ENCODE results near the gene OR2A7. TPM values are rescaled to one million over a fixed set of nuclear protein-coding genes. Genes with fewer than 3 reads are reported as not detected.
"Not testable (repeated sequence)": the region's sequence is repeated elsewhere in the genome, so short reads cannot be mapped to it uniquely, and the experiment has no call there.

Gene OR2A7
- total and polyA plus RNA-seq, 2 donors (not counting 1 experiment from before 2014, with no cell fraction given), result 2.7 to 3.3 TPM

DNA sequence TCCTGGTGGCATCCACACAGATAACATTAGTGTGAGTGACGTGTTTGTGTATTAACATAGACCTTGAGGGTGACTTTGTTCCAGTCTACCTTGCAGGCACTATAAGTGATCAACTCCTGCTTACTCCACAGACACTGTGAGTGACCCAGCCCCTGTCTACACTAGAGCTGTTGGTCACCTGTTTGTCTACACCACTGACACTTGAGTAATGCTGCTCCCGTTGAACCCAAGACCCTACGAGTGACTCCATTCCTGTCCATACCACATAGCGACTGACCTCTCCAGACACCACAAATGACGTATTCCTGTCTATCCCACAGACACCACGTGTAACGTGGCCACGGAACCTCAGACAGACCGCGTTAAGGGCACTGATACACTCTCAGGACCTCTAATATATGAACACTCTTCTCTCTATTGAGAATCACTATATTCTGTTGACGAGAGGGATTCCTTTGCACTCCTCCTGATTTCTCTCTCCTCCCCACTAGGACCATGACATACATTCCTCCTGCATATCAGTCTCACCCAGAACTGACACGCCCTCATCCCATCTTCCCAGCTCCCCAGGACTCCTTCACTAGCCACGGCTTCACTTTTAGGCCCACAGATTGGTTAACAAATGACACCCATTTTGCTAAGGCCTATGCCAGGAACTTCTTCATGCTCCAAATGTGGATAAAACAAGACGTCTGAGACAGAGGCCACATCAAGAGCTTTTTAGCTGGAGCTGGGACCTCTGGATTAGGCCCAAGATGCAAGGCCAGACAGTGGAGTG lies 28.0 kb upstream of the OR2A7 start:
- H3K4me2 ChIP-seq (replicated peaks; ENCODE audit: low read depth, low read length, poor library complexity, severe bottlenecking); H3K9ac ChIP-seq (ENCODE audit: low read length); H3K9me3 Mint-ChIP-seq (ENCODE audit: insufficient read depth); H3K4me3 ChIP-seq (ENCODE audit: control extremely low read depth in 1 of 5, extremely low read depth in 1 of 5, insufficient read depth in 1 of 5, low read depth in 2 of 5, low read length in 4 of 5); H4K20me1 ChIP-seq (ENCODE audit: control insufficient read depth, insufficient read depth, low read length, poor library complexity, severe bottlenecking); H3K9me3 ChIP-seq (ENCODE audit: control extremely low read depth in 1 of 3, control insufficient read depth in 2 of 3, insufficient read depth in 1 of 3, low read length in 2 of 3); intact Hi-C loops (cut with micrococcal nuclease); H2AFZ ChIP-seq (ENCODE audit: insufficient read depth, low read depth, low read length, poor library complexity, severe bottlenecking); H3K4me1 Mint-ChIP-seq; H3K27ac Mint-ChIP-seq; H3K79me2 ChIP-seq (ENCODE audit: control insufficient read depth, insufficient read depth, low read length); H3K27ac ChIP-seq (ENCODE audit: low read length in 2 of 2); H3K27me3 Mint-ChIP-seq; ATAC-seq (ENCODE audit: low read depth); DNase-seq; CTCF ChIA-PET; H3K4me3 Mint-ChIP-seq; POLR2A ChIA-PET; H3K27me3 ChIP-seq (replicated peaks in 1 of 4; ENCODE audit: control extremely low read depth in 1 of 4, control insufficient read depth in 3 of 4, insufficient read depth in 4 of 4, low read length in 3 of 4); H3K4me1 ChIP-seq (ENCODE audit: control insufficient read depth in 2 of 2, insufficient read depth in 2 of 2, low read length in 2 of 2); H3K36me3 ChIP-seq (replicated peaks in 1 of 2; ENCODE audit: control extremely low read depth in 1 of 2, control insufficient read depth in 1 of 2, extremely low read depth in 1 of 2, insufficient read depth in 2 of 2, low read length in 1 of 2): not testable (repeated sequence)
- 92% methylated on average over 2 of the region's 14 CpGs for WGBS (ENCODE audit: insufficient coverage)

GRCh38 chr7:144291607-144292006 lies 27.0 kb upstream of the OR2A7 start:
- H3K9ac ChIP-seq (ENCODE audit: low read length); ATAC-seq (ENCODE audit: low read depth); H4K20me1 ChIP-seq (ENCODE audit: control insufficient read depth, insufficient read depth, low read length, poor library complexity, severe bottlenecking); CTCF ChIA-PET; H3K27ac Mint-ChIP-seq; intact Hi-C loops (cut with micrococcal nuclease); H3K27me3 Mint-ChIP-seq; DNase-seq; POLR2A ChIA-PET; H3K9me3 ChIP-seq (ENCODE audit: control extremely low read depth in 1 of 3, control insufficient read depth in 2 of 3, insufficient read depth in 1 of 3, low read length in 2 of 3); H3K79me2 ChIP-seq (ENCODE audit: control insufficient read depth, insufficient read depth, low read length); H3K27me3 ChIP-seq (replicated peaks in 1 of 4; ENCODE audit: control extremely low read depth in 1 of 4, control insufficient read depth in 3 of 4, insufficient read depth in 4 of 4, low read length in 3 of 4); H3K27ac ChIP-seq (ENCODE audit: low read length in 2 of 2); H3K4me3 ChIP-seq (ENCODE audit: control extremely low read depth in 1 of 5, extremely low read depth in 1 of 5, insufficient read depth in 1 of 5, low read depth in 2 of 5, low read length in 4 of 5); H3K36me3 ChIP-seq (replicated peaks in 1 of 2; ENCODE audit: control extremely low read depth in 1 of 2, control insufficient read depth in 1 of 2, extremely low read depth in 1 of 2, insufficient read depth in 2 of 2, low read length in 1 of 2); H3K4me1 Mint-ChIP-seq; H3K4me3 Mint-ChIP-seq; H3K4me2 ChIP-seq (replicated peaks; ENCODE audit: low read depth, low read length, poor library complexity, severe bottlenecking); H3K4me1 ChIP-seq (ENCODE audit: control insufficient read depth in 2 of 2, insufficient read depth in 2 of 2, low read length in 2 of 2); H2AFZ ChIP-seq (ENCODE audit: insufficient read depth, low read depth, low read length, poor library complexity, severe bottlenecking); H3K9me3 Mint-ChIP-seq (ENCODE audit: insufficient read depth): not testable (repeated sequence)
- WGBS (ENCODE audit: insufficient coverage), result no CpG with 5 or more reads among the region's 4 CpGs

GRCh38 chr7:144287171-144287784 lies 22.7 kb upstream of the OR2A7 start:
- WGBS (ENCODE audit: insufficient coverage), result no CpG with 5 or more reads among the region's 3 CpGs

GRCh38 chr7:144283716-144284115 lies 19.1 kb upstream of the OR2A7 start:
- H3K4me2 ChIP-seq (replicated peaks; ENCODE audit: low read depth, low read length, poor library complexity, severe bottlenecking); H2AFZ ChIP-seq (ENCODE audit: insufficient read depth, low read depth, low read length, poor library complexity, severe bottlenecking); H3K4me1 Mint-ChIP-seq; POLR2A ChIA-PET; H4K20me1 ChIP-seq (ENCODE audit: control insufficient read depth, insufficient read depth, low read length, poor library complexity, severe bottlenecking); H3K4me1 ChIP-seq (ENCODE audit: control insufficient read depth in 2 of 2, insufficient read depth in 2 of 2, low read length in 2 of 2); H3K79me2 ChIP-seq (ENCODE audit: control insufficient read depth, insufficient read depth, low read length); H3K27me3 ChIP-seq (replicated peaks in 1 of 4; ENCODE audit: control extremely low read depth in 1 of 4, control insufficient read depth in 3 of 4, insufficient read depth in 4 of 4, low read length in 3 of 4); H3K4me3 Mint-ChIP-seq; CTCF ChIA-PET; H3K27me3 Mint-ChIP-seq; H3K9me3 ChIP-seq (ENCODE audit: control extremely low read depth in 1 of 3, control insufficient read depth in 2 of 3, insufficient read depth in 1 of 3, low read length in 2 of 3); H3K27ac ChIP-seq (ENCODE audit: low read length in 2 of 2); DNase-seq; H3K9me3 Mint-ChIP-seq (ENCODE audit: insufficient read depth); ATAC-seq (ENCODE audit: low read depth); H3K27ac Mint-ChIP-seq; intact Hi-C loops (cut with micrococcal nuclease); H3K4me3 ChIP-seq (ENCODE audit: control extremely low read depth in 1 of 5, extremely low read depth in 1 of 5, insufficient read depth in 1 of 5, low read depth in 2 of 5, low read length in 4 of 5); H3K36me3 ChIP-seq (replicated peaks in 1 of 2; ENCODE audit: control extremely low read depth in 1 of 2, control insufficient read depth in 1 of 2, extremely low read depth in 1 of 2, insufficient read depth in 2 of 2, low read length in 1 of 2); H3K9ac ChIP-seq (ENCODE audit: low read length): not testable (repeated sequence)
- no CpG with 5 or more reads among the region's 6 CpGs for WGBS (ENCODE audit: insufficient coverage)

More at GRCh38 chr7:144287171-144287784, 22.7 kb upstream of the OR2A7 start:
- H3K9me3 Mint-ChIP-seq (ENCODE audit: insufficient read depth); ATAC-seq (ENCODE audit: low read depth); CTCF ChIA-PET; H3K27ac ChIP-seq (ENCODE audit: low read length in 2 of 2); H3K27ac Mint-ChIP-seq; H3K9ac ChIP-seq (ENCODE audit: low read length); H2AFZ ChIP-seq (ENCODE audit: insufficient read depth, low read depth, low read length, poor library complexity, severe bottlenecking); H4K20me1 ChIP-seq (ENCODE audit: control insufficient read depth, insufficient read depth, low read length, poor library complexity, severe bottlenecking); H3K27me3 ChIP-seq (replicated peaks in 1 of 4; ENCODE audit: control extremely low read depth in 1 of 4, control insufficient read depth in 3 of 4, insufficient read depth in 4 of 4, low read length in 3 of 4); POLR2A ChIA-PET; intact Hi-C loops (cut with micrococcal nuclease); DNase-seq; H3K4me3 Mint-ChIP-seq; H3K4me3 ChIP-seq (ENCODE audit: control extremely low read depth in 1 of 5, extremely low read depth in 1 of 5, insufficient read depth in 1 of 5, low read depth in 2 of 5, low read length in 4 of 5); H3K4me1 Mint-ChIP-seq; H3K27me3 Mint-ChIP-seq; H3K36me3 ChIP-seq (replicated peaks in 1 of 2; ENCODE audit: control extremely low read depth in 1 of 2, control insufficient read depth in 1 of 2, extremely low read depth in 1 of 2, insufficient read depth in 2 of 2, low read length in 1 of 2); H3K4me1 ChIP-seq (ENCODE audit: control insufficient read depth in 2 of 2, insufficient read depth in 2 of 2, low read length in 2 of 2); H3K79me2 ChIP-seq (ENCODE audit: control insufficient read depth, insufficient read depth, low read length); H3K9me3 ChIP-seq (ENCODE audit: control extremely low read depth in 1 of 3, control insufficient read depth in 2 of 3, insufficient read depth in 1 of 3, low read length in 2 of 3); H3K4me2 ChIP-seq (replicated peaks; ENCODE audit: low read depth, low read length, poor library complexity, severe bottlenecking): not testable (repeated sequence)
